SIG-M5 treated with dmso at 0.1 percent for 504 hours (cell line): Measurements from ENCODE around the gene THSD4.
"Not testable (repeated sequence)": the region's sequence is repeated elsewhere in the genome, so short reads cannot be mapped to it uniquely, and the experiment has no call there.

Experiments
- DNase-seq: peaks from one replicate; lab custom pipeline; 2025; ENCODE audit not compliant: unreplicated experiment; lab: John Stamatoyannopoulos, UW

THSD4 gene

DNA sequence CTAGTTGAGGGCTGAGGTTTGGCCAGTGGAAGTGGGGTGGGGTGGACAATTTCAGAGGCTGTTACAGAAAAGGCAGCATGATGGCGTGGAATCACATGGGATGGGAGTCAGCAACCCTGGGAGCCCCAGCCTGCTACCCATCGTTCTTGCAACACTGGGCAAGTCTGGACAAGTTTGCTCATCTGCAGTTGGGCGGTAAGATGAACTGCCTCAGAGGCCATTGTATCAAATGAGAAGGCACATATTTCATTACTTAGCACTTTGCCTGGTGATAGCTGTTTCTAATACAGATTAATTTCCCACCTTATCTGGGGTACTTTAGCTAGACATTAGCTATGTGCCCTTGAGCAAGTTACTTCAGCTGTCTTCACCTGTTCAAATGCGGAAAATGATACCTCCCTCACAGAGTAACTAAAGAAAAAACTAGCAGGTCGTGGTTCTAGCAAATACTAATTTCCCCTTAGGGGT, 248.9 kb downstream of the THSD4 start:
- no peak for DNase-seq

DNA sequence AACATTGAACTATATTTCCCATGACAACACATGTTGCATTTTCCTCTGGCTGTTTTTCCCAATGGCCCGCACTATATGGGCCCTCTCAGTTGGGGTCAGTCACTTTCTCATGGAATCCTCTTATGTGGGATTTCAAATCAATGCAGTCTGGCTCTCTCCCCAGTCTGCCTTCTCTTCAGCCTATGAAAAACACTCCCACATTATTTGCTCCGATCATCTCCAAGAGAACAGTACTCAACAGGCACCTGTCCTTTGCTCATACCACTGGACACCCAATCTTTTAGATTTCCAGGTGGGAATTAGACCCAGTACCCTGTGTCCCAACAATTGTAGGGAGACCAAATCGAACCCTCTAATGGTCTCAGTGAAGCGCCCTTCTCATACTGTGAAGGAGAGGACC, 251.3 kb downstream of the THSD4 start:
- DNase-seq: no peak

DNA sequence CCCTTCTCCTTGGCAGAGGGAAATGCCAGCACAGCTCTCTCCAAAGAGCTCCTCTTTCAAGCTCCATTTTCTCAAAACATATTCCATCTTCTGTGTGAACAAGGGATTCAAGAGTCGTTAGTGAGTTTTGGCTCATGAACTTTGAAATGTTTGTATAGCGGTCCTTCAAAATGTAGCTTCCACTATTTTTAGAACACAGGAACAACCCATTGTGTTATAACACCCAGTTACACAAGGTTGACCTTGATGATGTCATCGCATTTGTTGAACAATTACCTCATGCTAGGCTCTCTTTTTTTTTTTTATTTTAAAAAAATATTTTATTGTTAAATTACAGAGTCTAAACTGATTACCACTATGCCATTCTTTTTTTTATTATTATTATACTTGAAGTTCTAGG, 251.7 kb downstream of the THSD4 start:
- DNase-seq: no peak

DNA sequence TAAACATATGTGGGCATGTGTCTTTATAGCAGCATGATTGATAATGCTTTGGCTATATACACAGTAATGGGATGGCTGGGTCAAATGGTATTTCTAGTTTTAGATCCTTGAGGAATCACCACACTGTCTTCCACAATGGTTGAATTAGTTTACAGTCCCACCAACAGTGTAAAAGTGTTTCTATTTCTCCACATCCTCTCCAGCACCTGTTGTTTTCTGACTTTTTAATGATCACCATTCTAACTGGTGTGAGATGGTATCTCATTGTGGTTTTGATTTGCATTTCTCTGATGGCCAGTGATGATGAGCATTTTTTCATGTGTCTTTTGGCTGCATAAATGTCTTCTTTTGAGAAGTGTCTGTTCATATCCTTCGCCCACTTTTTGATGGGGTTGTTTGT, 252.5 kb downstream of the THSD4 start:
- not testable (repeated sequence) for DNase-seq

DNA sequence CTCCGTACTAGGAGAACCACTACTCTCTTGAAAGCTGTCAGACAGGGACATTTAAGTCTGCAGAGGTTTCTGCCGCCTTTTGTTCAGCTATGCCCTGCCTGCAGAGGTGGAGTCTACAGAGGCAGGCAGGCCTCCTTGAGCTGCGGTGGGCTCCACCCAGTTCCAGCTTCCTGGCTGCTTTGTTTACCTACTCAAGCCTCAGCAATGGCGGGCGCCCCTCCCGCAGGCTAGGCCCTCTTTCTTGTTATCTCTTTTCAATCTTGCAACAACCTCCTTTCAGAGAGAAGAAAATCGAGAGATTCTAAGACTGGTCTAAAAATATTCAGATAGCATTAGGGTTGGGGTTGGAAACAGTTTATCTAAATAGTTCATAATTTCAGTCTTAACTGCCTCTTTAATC, 257.5 kb downstream of the THSD4 start:
- not testable (repeated sequence) for DNase-seq

DNA sequence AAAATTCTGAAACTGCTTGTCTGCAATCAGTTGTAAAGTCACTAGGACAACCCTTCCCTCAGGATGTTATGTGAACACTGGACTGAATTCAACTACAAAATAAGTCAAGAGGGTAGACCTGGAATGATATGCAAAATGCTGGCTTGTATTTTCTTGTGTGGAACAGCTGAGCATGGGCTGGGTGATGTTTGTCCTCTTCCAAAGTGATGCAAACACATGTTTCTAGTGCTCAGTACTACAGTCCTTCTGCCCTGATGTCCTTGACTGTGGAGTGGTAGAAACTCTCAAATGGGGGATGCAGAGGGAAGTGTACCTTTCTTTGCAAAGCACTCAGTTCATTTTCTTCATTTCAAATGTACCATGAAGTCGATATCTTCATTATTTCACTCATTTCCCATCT, 258.6 kb downstream of the THSD4 start:
- DNase-seq: no peak

DNA sequence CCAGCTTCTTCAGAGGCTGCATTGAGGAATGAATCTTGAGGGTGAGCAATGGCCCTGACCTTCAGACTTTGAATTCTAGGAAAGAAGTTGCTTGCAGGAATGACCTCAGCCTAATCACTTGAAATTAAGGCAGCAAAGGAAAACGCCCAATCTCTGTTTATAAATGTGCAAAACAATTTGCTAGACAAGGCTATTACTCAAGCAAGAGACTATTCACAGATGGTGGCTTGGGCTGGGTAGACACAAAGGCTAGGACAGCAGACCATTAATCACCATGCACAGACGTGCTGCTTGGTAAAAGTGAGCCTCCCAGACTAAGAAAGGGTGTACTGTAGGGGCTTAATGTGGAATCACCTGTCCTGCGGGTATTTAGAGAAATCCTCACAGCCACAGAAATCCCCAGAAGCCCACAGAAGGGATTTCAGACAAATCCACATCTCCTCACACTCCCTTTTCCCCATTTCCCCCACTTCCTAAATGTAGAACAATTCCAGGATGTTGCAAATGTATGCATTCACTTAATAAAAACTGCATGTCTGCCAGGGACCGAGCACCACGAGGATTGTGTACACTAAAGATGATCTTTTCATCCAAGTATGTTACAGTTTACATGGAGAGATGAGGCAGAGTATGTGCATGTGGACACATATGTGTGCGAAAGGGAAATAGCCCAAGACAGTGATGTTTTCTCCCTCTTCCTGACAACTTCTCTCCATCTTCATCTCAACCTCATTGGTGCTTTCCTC, 259.5 kb downstream of the THSD4 start:
- DNase-seq: no peak

DNA sequence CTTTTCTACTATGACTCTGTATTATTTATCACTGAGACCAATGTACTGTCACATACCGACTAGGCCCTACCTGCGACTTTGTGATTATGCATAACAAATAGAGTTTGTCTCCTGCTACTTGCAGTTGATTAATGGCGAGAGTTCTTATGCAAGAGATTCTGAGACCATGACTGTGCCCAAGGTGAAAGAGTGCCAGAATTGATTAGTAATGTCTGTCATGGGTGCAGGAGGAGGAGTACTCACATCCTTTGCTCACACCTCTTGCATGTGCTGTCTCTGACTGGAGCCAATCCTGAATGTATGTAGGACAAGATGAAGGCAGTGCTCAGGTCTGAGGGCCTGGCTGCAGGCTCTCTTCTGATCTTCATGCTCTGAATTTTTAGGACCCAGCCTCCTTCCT, 260.7 kb downstream of the THSD4 start:
- DNase-seq: no peak

DNA sequence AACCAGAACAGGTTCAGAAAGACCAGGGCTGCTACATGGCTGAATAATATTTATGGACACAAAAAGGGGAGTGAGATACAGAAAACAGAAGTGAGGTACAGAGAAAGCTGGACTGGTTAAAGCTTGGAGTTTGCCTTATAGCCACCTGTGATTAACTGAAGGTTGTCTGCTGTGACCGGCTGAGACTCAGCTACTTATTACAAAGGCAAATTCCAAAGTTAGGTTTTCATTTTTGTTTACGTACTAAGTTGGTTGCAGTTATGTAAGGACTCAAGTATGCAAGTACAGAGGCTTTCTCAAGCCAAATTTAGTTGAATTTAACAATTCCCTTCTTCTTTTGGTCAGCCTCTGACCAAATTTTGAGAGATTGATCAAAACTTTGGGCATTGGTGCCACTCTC, 264.6 kb downstream of the THSD4 start:
- DNase-seq: no peak

DNA sequence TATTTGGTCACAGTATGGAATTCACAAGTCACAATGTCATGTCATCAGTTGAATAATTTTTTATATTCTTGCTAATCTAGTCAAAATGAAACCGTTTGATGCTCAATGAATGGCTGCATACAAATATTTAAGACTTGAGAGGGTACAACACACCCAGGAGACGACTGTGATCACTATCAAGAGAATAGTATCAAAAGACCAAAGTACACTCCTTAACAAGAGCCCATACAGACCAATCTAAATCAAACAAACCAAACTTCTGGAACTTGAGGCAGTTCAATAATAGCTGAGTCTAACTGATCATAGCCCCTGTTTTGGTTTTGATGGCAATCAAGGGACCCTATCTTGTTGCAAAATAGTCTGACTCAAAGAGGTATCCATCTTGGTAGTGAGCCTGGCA, 265.1 kb downstream of the THSD4 start:
- DNase-seq: no peak

DNA sequence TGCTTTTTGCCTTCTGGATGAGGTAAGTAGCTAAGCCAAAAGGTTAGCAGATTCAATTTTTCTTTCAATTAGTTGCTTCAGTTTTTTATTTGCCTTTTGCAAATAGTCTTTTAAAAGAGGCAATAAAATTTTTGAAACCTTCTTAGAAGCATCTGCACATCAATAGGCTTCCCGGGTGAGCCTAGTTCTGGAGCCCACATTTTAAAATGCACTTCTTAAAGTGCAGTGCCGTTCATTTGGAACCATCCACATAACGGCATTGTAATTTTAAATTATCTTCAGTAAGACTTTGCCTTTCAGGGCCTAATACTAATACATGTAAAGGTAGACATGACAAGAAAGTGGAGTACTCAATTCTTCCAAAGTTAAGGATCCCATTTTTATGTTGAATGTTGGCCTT, 269.2 kb downstream of the THSD4 start:
- DNase-seq: no peak

DNA sequence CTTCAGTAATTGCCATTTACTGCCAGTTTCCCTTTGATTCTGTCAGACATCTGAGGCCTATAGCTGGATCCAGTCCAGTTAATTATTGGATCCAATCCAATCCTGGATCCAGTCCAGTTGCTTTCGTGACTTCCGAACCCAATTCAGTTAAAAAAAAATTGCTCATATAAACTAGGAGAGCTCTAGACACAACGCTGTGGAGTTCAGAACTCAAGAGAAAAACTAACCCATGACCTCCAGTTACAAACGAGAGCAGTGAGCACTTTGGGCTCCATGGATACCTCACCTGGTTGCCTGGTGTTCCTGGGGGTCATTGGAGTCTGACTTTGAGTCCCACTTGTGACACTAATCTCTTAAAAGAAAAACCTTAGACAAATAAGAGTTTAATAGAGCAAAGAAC, 269.8 kb downstream of the THSD4 start:
- no peak for DNase-seq

DNA sequence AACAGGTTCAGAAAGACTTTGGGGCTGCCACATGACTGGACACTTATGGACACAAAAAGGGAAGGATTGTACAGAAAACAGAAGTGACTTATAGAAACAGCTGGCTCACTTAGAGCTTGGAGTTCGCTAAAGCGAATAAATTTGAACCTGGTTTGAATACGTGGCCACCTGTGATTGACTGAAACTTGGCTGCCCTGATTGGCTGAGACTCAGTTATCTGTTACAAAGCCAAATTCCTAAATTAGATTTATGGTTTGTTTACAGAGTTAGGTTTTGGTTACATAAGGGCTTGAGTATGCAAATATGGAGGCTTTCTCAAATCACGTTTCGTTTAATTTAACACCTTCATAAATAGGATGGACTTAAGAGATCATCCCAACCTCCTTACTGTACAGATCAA, 270.2 kb downstream of the THSD4 start:
- DNase-seq: no peak

DNA sequence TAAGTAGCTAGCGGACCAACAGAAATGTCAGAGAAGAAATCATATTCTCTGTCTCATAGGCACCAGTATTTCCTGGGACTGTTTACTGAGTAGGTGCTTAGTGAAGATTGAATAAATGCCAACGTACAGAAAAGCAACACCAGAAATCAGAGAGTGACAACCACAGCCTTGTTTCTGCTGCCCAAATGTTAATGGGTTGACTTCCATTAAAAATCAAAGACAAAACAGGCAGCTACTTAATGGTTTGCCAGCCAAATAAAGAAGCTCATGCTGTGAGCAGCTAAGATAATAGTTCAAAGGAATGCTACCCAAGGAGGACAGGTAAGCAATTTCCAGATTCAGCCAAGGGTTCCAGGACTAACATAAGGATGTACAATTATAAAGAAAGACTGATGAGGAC, 270.7 kb downstream of the THSD4 start:
- DNase-seq: no peak

DNA sequence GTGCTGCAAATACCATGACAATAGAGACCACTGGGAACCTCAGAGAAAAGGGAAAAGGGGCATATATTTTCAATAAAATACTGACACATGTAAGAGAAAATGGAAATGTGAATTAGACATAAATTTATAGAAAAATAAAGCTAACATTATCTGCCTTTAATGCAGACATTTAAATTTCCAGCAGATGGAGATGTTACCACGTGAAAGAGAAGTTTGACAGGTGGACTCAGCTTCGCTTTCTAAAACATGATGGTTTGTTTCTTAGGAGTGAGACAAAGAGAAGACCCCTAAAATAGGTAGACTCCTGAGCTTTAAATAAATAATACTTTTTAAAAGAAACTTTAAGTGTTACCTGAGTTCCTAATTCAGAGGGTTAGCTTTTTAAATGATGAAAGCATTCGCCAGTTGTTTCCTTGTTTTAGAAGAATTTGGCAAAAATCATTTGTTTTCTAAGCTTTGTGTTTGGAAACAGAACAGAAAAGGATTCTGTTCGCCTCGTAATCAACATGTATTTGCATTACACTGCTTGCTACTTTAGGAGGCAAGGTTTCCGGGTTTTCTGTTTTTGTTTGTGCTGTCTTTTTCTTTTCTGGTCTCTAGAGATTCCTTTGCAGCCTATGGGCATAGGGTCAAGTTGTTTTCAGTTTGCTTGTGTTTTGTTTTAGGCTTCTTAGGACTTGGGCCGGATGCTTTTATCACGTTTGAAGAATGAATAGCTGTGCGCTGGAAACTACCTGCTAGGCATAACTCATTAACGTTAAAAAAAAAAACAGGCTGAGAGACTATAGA, 271.4 kb downstream of the THSD4 start:
- DNase-seq: peak; percentile 16

DNA sequence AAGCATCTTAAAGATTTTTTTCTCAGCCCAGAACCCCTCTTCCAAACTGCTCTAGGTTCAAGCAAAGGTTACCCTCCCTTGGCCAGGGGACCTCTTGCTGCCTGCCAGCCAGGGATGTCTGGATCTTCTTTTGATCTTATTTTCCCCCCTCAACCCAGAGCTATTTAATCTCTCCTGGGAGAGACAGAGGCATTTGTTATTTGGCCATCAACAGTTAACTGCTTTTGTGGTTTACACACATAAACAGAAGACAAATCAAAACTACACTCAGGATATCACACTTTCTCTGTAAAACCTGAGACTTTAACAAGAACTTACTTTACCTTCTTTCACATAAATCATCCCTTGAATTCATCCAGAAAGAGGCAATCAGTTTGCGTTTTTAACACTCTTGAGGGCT, 272.5 kb downstream of the THSD4 start:
- no peak for DNase-seq

DNA sequence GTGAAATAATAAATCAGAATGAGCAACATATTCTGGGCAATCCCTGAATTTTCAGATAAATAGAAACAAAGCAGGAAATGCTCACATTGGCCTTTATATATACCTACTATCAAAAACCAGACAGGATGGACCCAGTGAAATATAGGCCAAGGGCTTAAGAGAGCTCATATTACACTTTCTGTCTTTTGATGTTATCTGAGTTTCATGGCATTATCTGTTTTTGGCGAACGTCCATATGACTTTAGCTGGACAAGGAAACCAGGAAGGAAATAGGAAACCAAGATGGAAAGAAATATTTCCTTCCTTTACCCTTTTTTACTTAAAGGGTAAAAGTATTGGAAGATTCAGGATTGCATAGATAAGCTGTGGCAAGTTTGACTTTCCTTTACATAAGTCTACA, 274.8 kb downstream of the THSD4 start:
- DNase-seq: no peak

DNA sequence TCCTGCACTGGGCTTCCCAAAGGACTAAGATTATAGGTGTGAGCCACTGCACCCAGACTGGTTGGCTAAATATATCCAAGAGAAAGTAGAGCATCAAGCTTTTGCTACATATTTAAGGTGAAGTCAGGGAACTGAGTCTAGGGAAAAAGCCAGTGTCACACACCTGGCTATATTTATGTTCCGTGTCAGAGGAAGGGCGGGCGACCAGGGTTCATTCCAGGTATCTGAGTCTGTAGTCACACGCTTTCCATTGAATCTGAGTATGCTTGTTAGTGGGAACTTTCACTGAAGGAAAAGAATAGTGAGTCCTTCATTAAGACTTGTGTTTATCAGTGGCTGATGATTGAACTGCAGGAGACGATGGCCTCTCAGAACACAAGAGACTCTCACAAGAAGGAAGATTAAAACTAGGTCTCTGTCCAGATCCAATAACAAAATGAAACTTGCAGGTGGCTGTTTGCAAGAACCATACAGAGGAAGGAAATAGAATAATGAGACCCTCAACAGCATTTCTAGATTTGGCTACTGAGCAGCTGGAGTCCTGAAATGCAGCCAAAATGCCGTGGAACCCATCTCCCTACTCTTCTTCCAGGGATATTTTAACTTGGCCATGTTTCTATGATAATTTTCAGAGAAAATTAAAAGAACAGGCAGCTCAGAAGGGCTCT, 276.3 kb downstream of the THSD4 start:
- DNase-seq: no peak

DNA sequence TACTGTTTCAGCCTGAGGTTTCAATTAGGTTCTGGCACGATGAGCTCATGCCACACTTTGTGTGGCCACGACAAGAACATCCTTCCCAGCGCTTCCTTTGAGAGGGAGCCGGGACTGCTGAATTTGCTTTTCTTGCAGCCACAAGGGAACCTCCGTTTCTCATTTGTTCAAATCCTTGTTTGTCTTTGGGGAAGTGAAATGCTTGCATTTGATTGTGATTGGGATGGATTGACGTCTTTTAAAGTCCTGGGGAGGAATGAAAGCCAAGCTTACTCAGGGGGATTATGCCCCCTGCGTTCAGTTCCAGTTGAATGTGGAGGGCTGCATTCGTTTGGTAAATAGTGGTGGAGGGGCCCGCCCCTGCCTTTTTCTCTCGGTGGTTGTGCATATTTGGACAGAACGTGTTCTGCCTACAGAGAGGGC, 277.6 kb downstream of the THSD4 start:
- DNase-seq: no peak

DNA sequence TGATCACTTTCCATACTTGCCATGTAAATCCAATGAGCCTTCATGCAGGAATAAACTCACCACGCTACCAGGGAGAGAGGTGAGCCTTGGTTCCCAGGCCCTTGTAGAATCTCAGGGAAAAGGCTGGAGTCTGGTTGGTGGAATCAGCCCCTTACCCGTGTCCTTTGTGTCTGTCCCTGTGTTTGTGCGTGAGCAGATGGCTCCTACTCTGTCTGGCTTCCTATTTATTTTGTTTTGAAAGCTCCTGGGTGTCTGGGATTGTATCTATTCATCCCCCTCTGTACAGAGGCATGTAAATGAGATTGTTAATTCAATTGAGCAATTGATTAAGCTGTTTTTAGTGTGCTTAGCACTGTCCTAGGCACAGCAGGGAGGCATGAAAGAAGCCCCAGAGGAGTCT, 278.1 kb downstream of the THSD4 start:
- DNase-seq: no peak

DNA sequence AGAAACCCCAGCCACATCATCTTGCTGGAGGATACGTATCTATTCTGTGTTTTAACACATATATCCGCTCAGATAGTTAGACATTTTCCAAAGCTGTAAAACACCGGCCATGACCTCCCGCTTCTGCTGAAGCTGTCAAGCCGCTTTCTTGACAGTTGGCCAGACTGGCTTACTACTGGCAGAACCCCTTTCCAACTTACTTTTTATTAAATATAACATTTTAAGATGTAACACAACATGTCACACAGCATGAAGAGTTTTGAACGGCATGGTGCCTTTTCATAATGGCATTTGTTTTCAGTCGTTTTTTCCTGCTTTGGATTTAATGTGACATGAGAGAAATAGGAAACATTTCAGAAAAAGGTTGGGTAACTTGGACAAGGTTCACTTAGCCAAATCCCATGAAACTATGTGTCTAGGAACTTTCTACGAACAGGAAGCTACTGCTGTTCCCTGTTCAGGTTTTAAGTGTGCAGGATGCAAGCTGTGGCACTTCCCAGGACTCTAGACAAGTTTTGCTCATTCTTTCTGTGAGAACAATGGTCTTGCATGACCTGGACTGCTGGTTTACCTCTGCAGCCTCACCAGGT, 281.4 kb downstream of the THSD4 start:
- DNase-seq: no peak

DNA sequence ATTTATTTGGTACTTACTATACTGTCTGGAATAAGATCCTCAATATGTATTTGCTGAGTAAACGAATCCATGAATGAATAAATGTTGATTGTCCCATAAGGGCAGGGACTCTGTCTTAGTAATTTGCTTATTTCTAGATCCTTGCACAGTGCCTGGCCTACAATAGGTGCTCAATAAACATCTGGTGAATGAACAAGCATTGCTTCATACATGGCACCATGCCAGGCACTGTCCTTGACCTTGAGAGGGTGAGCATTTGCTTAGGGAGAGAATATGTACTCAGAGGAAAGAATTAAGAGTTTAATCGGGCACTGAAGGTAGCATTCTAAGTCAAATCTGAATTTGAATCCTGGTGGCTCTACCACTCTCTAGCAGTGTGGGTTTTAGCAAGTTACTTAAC, 282.1 kb downstream of the THSD4 start:
- DNase-seq: no peak
